ENCODE measurements around the gene ALDH7A1.
"Not testable (repeated sequence)": the region's sequence is repeated elsewhere in the genome, so short reads cannot be mapped to it uniquely, and the experiment has no call there.

The ALDH7A1 gene

GRCh38 chr5:126633552-126633951, 38.5 kb upstream of the ALDH7A1 start:
- H3K9me3 ChIP-seq (ENCODE audit: severe bottlenecking), result no peaks in the 10 kb centered on the region
- no peak overlapping the region for H3K27ac ChIP-seq (ENCODE audit: poor library complexity, severe bottlenecking)
- TF ChIP-seq, protein P1, sequence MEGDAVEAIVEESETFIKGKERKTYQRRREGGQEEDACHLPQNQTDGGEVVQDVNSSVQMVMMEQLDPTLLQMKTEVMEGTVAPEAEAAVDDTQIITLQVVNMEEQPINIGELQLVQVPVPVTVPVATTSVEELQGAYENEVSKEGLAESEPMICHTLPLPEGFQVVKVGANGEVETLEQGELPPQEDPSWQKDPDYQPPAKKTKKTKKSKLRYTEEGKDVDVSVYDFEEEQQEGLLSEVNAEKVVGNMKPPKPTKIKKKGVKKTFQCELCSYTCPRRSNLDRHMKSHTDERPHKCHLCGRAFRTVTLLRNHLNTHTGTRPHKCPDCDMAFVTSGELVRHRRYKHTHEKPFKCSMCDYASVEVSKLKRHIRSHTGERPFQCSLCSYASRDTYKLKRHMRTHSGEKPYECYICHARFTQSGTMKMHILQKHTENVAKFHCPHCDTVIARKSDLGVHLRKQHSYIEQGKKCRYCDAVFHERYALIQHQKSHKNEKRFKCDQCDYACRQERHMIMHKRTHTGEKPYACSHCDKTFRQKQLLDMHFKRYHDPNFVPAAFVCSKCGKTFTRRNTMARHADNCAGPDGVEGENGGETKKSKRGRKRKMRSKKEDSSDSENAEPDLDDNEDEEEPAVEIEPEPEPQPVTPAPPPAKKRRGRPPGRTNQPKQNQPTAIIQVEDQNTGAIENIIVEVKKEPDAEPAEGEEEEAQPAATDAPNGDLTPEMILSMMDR (IDR thresholded peaks at IDR 0.05; ENCODE audit: poor library complexity, severe bottlenecking), result no peak
- no peaks in the 10 kb centered on the region for H3K36me3 ChIP-seq (ENCODE audit: low read depth)
- no peaks in the 10 kb centered on the region for H3K27me3 ChIP-seq (ENCODE audit: insufficient read depth, poor library complexity, severe bottlenecking)
- no peaks in the 10 kb centered on the region for H3K4me1 ChIP-seq (ENCODE audit: insufficient read depth, poor library complexity, severe bottlenecking)
- no peak overlapping the region for H3K4me3 ChIP-seq (ENCODE audit: severe bottlenecking)
- DNase-seq (ENCODE audit: low spot score) (no peak), ATAC-seq (ENCODE audit: low read depth) (no peak)

DNA sequence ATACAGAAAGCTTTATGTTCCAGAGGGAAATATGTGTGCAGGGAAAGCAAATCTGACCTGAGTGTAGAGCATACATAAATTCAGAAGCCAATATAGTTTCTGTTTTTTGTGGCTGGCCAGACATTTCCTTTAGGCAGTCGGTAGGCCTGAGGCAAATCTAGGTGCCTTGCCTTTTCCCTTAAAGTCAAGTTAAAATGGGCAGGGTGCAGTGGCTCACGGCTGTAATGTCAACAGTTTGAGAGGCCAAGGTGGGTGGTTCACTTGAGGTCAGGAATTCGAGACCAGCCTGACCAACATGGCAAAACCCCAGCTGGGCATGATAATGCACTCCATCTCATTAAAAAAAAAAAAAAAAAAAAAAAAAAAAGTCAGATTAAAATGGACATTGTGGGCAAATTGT, 36.9 kb upstream of the ALDH7A1 start:
- DNase-seq (ENCODE audit: low spot score) (no peak), ATAC-seq (ENCODE audit: low read depth) (no peak)
- Histone ChIP-seq H3K9me3 (ENCODE audit: severe bottlenecking) (no peaks in the 10 kb centered on the region), H3K4me3 (ENCODE audit: severe bottlenecking) (no peak overlapping the region), H3K4me1 (ENCODE audit: insufficient read depth, poor library complexity, severe bottlenecking) (no peaks in the 10 kb centered on the region), H3K27me3 (ENCODE audit: insufficient read depth, poor library complexity, severe bottlenecking) (no peaks in the 10 kb centered on the region), H3K36me3 (ENCODE audit: low read depth) (peaks cover 4% of the 10 kb centered on the region), H3K27ac (ENCODE audit: poor library complexity, severe bottlenecking) (no peak overlapping the region)
- TF ChIP-seq, protein P1 (IDR thresholded peaks at IDR 0.05; ENCODE audit: poor library complexity, severe bottlenecking), result no peak

GRCh38 chr5:126628102-126628501, 33.1 kb upstream of the ALDH7A1 start:
- DNase-seq (ENCODE audit: low spot score) (no peak), ATAC-seq (ENCODE audit: low read depth) (no peak)
- no peak overlapping the region for H3K4me3 ChIP-seq (ENCODE audit: severe bottlenecking)
- H3K4me1 ChIP-seq (ENCODE audit: insufficient read depth, poor library complexity, severe bottlenecking), result peaks cover 16% of the 10 kb centered on the region
- no peaks in the 10 kb centered on the region for H3K27me3 ChIP-seq (ENCODE audit: insufficient read depth, poor library complexity, severe bottlenecking)
- peaks cover 36% of the 10 kb centered on the region for H3K36me3 ChIP-seq (ENCODE audit: low read depth)
- H3K9me3 ChIP-seq (ENCODE audit: severe bottlenecking), result no peaks in the 10 kb centered on the region
- TF ChIP-seq, protein P1 (IDR thresholded peaks at IDR 0.05; ENCODE audit: poor library complexity, severe bottlenecking), result no peak
- no peak overlapping the region for H3K27ac ChIP-seq (ENCODE audit: poor library complexity, severe bottlenecking)

- Histone ChIP-seq H3K4me1 (ENCODE audit: insufficient read depth, poor library complexity, severe bottlenecking) (peaks cover 16% of the 10 kb centered on the region), H3K36me3 (ENCODE audit: low read depth) (peaks cover 61% of the 10 kb centered on the region), H3K27me3 (ENCODE audit: insufficient read depth, poor library complexity, severe bottlenecking) (no peaks in the 10 kb centered on the region), H3K4me3 (ENCODE audit: severe bottlenecking) (no peak overlapping the region), H3K27ac (ENCODE audit: poor library complexity, severe bottlenecking) (peak overlapping the region; percentile 48), H3K9me3 (ENCODE audit: severe bottlenecking) (no peaks in the 10 kb centered on the region)
- TF ChIP-seq, protein P1 (IDR thresholded peaks at IDR 0.05; ENCODE audit: poor library complexity, severe bottlenecking), result no peak
- ATAC-seq (ENCODE audit: low read depth) (peak; percentile 52; the same call in 2 of the 3 replicates), DNase-seq (ENCODE audit: low spot score) (no peak)
Measured at GRCh38 chr5:126624534-126624933, 29.5 kb upstream of the ALDH7A1 start.

- peaks cover 84% of the 10 kb centered on the region for H3K36me3 ChIP-seq (ENCODE audit: low read depth)
Measured at GRCh38 chr5:126619781-126620180, 24.8 kb upstream of the ALDH7A1 start.

DNA sequence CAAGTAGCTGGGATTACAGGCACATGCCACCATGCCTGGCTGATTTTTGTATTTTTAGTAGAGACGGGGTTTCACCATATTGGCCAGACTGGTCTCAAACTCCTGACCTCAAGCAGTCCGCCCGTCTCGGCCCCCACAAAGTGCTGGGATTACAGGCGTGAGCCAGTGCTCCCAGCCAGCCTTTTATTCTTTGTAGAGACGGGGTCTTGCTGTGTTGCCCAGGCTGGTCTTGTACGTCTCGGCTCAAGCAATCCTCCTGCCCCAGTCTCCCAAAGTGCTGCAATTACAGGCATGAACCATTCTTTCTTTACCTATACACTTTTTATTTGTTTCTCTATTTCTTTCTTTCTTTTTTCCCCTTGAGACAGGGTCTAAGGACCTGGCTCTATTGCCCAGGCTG, 22.6 kb upstream of the ALDH7A1 start:
- DNase-seq (ENCODE audit: low spot score); H3K9me3 ChIP-seq (ENCODE audit: severe bottlenecking); H3K4me3 ChIP-seq (ENCODE audit: severe bottlenecking); ATAC-seq (ENCODE audit: low read depth); H3K4me1 ChIP-seq (ENCODE audit: insufficient read depth, poor library complexity, severe bottlenecking); H3K27me3 ChIP-seq (ENCODE audit: insufficient read depth, poor library complexity, severe bottlenecking); H3K27ac ChIP-seq (ENCODE audit: poor library complexity, severe bottlenecking): not testable (repeated sequence)
- H3K36me3 ChIP-seq (ENCODE audit: low read depth), result peaks cover 81% of the 10 kb centered on the region

More at GRCh38 chr5:126619781-126620180, 24.8 kb upstream of the ALDH7A1 start:
- ATAC-seq (ENCODE audit: low read depth), result peak; percentile 58
- Histone ChIP-seq H3K27me3 (ENCODE audit: insufficient read depth, poor library complexity, severe bottlenecking) (no peaks in the 10 kb centered on the region), H3K4me3 (ENCODE audit: severe bottlenecking) (no peak overlapping the region), H3K9me3 (ENCODE audit: severe bottlenecking) (no peaks in the 10 kb centered on the region), H3K27ac (ENCODE audit: poor library complexity, severe bottlenecking) (no peak overlapping the region), H3K4me1 (ENCODE audit: insufficient read depth, poor library complexity, severe bottlenecking) (peaks cover 15% of the 10 kb centered on the region)
- TF ChIP-seq, protein P1 (IDR thresholded peaks at IDR 0.05; ENCODE audit: poor library complexity, severe bottlenecking), result no peak
- no peak for DNase-seq (ENCODE audit: low spot score)

Data from RWPE2 (cell line).